Right lung (tissue), 5 donors: ENCODE data around the gene MGME1. TPM values are rescaled to one million over a fixed set of nuclear protein-coding genes. Genes with fewer than 3 reads are reported as not detected.
"Not testable (repeated sequence)": the region's sequence is repeated elsewhere in the genome, so short reads cannot be mapped to it uniquely, and the experiment has no call there.

Experiments
- DNase-seq, 2 donors: peaks; one replicate each; pipeline ENCODE4 v3.0.0-alpha.2; 2013
- polyA plus RNA-seq, 5 donors: library from polyadenylated mRNA; unstranded; fragments of 120-200 nt; gene quantifications; one replicate each; pipeline versions ENCODE4 v1.2.1 to v1.2.3, GENCODE V29; 2013; ENCODE audit warnings: inconsistent platforms in 1 of 5, low replicate concordance in 1 of 5; ENCODE audit not compliant: insufficient read length in 5 of 5, insufficient read depth in 1 of 5

The MGME1 gene
- polyA plus RNA-seq, 5 donors, result 26.1 to 47.2 (median 34.2) TPM

DNA sequence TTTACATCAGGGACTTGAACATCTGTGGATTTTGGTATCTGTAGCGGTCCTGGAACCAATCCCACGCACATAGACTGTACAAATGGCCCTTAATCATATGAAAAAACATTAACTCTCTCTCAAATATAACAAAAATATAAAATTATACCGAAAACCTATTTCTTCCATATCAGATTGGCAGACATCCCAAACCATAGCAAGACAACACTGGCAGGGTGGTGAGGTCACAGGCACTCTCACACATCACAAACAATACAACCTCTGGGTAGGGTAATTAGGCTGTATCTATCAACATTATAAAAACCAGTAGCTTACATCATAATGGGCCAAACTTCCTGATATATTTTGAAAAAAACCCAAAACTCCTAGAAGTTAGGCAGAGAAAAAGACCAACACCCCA is 48.0 kb downstream of the MGME1 start:
- DNase-seq, result no peak

DNA sequence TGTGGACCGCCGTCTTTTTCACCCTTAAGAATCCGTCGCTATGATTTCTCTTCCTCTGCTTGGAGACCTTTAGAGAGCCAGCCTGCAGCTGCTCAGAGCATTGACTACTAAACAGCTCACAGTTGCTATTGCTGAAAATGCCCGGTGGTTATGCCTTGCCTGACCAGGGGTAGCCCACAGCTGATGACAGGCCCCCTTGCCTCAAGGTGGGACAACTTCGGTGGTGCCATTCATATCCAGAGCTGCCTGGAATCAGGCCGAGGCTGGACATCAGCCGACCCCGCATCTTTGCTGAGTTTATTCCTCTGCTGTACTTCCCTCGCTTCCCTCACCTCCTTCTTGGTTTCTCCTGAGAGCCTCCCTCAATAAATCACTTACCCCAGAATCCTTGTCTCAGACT is 49.3 kb downstream of the MGME1 start:
- no peak for DNase-seq

DNA sequence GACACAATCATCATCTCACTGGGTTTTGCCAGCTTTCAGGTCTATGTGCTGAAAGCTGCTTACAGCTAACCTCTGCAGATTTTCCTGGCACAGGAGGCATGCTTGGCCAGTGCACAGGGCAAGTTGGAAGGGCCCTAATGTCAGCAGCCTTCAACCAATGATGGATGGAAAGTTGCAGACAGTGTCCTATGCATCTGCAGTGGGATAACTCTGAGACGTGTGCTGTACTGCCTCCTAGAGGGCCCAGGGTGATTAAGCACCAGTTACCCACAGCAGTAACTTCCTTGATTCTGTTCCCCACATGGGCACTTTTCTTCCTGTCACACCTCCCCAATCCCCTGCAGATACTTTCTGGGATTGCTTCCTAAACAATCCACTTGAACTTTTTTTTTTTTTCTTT is 50.2 kb downstream of the MGME1 start:
- DNase-seq, result no peak

DNA sequence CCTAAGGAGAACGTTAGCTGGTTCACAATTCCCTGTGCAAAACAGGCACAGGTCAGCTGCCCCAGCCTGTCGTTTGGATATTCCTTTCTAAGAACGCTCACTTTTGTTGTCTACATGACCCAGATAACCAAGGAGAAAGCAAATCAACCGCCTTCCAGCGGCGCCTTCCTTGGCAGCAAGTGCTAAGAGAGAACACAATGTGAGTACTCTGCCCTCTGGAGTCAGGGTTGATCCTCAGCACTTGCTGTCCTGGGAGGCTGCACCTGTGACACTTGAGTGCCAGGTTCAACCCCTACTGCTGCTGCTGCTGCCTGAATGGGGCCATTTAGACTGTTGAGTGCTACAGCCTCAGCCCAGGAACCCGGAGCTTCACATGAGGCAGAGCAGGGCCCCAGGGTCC is 52.1 kb downstream of the MGME1 start:
- DNase-seq, result no peak

DNA sequence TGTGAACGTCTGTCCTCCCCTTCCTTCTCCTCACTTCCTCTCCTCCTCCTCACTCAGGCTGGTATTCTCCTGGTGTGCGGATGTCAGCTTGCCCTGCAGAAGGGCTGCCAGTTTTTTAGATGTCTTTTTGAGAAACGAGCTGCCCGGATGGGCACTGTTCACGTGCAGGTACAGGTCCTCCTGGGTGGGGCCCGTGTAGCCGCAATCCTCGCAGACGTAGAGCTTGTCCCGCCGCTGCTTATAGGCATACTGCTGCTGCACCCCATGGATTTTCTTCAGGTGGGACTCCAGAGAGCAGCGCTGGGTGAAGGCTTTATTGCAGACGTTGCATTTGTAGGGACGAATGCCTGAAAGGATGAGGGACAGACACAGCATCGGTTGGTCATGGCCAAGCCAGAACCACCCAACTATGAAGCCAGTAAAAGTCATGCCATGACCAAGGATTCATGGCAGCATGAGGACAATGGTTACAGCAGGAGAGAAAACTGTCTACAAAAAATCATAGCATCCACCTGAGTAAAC is 55.8 kb downstream of the MGME1 start:
- no peak for DNase-seq

DNA sequence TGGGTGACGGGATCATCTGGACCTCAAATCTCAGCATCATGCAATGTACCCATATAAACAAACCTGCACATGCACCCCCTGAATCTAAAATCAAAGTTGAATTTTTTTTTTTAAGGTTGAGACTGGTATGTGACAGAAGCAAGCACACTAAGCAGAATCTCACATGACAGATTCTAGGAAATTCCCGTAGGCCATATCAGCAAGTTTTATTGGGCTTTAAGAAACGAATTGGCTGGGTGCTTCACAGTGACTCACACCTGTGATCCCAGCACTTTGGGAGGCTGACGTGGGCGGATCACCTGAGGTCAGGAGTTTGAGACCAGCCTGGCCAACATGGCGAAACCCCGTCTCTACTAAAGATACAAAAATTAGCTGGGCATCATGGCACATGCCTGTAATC is 58.2 kb downstream of the MGME1 start:
- DNase-seq, result not testable (repeated sequence)

DNA sequence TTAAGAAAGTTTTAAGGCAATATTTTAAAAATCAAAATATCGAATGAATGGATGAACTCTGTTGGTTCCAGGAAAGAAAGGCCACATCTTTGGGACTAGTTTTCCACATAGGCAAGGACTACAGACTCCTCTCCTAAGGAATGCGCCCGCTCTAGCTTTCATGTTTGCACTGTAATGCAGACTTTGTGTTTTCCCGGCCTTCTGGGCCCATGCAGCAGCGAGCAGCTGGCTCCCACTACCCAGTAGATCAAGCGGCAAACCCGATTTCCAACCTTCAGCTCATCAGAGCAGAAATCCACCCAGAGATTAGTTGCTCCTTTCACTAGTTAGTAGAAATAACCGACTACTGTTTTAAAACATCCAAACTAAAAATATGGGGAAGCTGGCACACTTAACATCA is 61.2 kb downstream of the MGME1 start:
- DNase-seq, result no peak

DNA sequence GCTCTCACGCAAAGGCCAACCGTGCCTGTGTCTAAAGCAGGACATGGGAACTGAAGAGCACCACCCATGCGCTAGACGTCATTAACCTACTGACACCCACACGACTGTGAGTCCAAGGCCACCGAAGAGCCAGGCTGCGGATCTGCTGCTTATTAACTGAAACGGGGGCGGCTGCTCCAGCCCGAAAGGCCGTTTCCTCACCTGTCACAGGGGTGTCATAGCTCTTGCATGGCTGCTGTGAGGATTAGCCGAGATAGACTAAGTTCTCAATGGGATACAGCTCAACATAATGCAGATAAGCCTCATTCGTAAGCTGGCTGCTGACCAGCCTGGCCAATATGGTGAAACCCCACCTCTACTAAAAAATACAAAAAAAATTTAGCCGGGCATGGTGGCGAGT is 62.2 kb downstream of the MGME1 start:
- no peak for DNase-seq

DNA sequence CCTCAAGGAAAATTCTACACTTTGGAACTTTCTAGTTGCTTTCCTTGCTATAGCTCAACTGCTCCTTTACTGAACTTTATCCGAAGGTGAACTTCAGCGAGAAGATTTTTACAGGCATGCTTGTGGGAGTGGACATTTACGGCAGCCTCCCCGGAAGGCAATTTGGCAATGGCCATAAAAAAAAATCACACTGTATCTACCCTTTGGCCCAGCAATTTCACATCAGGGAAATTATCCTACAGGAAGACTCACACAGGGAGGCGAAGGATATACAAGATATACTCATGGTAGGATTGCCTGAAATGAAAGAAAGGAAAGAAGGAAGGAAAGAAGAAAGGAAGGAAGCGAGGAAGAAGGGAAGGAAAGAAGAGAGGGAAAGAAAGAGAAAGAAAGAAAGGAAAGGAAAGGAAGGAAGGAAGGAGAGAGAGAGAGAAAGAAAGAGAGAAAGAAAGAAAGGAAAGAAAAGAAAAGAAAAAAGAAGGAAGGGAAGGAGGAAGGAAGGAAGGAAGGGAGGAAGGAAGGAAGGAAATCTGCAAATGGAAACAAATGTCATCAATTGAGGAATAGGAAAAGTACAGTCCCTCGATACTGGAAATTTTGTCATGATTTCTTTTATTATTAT is 63.2 kb downstream of the MGME1 start:
- DNase-seq, result no peak

DNA sequence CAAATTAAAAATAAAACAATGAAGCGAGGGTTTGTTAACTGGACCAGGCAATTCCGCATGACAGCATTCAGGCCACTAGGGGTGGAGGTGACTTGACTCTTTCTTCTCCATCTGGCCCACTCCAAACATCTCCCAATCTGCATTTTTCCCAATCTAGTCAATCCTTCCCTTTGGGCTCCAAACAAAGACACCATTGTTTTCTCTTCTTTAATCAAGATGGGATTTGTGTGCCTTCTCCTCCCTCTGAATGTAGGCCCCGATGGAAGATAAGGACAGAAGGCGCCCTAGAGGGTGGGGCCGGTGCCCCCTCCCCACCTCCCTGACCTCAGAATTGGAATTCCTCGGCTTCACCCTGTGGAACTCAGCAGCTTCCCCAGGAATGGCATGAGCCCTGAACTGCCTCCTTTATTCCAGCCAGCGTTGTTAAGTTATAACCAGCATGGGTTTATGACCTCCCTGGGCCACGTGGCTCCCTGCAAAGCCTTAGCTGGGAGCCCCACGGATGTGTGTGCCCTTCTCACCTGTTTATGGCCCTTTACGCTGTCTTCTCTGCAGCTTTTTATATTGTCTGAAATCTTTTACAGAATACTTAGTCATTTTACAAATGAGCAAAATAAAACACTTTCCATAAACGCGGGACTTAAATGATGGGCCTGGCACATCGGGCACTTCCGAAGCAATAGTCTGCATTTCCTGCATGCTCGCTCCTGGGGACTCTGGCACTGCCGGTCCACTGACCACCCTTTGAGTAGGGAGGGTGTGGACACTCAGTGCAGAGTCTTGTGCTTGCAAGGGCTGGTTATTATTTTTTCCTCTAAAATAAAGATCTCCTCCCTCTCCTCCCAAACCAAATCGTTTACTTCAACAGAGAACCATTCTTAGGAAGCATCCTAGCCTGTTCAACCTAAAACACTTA is 64.4 kb downstream of the MGME1 start:
- DNase-seq, result no peak

DNA sequence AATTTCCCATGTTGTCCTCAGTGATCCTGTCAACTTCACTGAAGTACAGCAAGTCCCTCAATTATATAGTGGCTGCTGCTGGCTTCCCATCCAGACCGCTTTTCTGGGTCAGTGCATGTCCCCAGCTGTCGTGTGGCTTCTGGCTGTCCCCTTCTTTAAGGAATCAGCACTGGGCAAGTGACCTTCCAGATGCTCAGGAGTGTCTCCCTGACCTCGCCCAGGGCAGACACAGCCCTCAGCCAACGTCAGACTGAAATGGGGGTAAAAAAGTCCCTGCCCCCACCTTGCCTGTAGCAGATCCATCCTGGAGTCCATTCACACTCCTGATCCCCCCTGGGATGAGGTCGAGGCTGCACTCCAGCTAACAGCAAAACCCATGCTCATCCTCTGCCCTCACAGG is 65.2 kb downstream of the MGME1 start:
- DNase-seq, result no peak

DNA sequence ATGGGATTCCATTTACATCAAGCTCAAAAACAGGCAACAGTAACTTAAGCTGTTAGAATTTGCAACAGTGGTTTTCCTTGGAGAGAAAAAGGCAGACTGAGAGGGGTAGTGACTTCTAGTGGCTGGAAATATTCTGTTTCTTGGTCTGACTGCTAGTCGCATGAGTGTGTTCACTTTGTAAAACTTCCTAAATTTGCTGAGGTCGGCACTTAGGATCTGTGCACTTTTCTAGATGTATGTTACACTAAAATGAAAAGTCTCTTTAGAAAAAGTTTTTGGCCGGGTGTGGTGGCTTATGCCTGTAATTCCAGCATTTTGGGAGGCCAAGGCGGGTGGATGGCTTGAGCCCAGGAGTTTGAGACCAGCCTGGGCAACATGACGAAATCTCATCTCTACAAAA is 70.2 kb downstream of the MGME1 start:
- no peak for DNase-seq

Other genes with a start within 250 kb of the MGME1 start
- 100 to 1,000 TPM; 207 to 304 (median 265) TPM for gene SNX5, start 224 bp upstream of the MGME1 start, polyA plus RNA-seq
- 10 to 100 TPM in 1 of 5 donors, 1 to 10 TPM in 4; 6.7 to 10.3 (median 8.1) TPM for gene OVOL2, start 88.9 kb downstream of the MGME1 start, polyA plus RNA-seq
- gene KAT14, start 168.8 kb downstream of the MGME1 start, polyA plus RNA-seq, result 10 to 100 TPM; 16.4 to 24.7 (median 23.1) TPM
- 10 to 100 TPM; 10.9 to 13.0 (median 12.1) TPM for gene PET117, start 168.8 kb downstream of the MGME1 start, polyA plus RNA-seq